Right kidney (tissue), 1 donor: ENCODE measurements around the gene EXOC3.

Source experiments
- DNase-seq: peaks from one replicate; pipeline ENCODE4 v3.0.0-alpha.2; 2016

The EXOC3 gene

GRCh38 chr5:457195-457961, 14.4 kb downstream of the EXOC3 start:
- DNase-seq: no peak

DNA sequence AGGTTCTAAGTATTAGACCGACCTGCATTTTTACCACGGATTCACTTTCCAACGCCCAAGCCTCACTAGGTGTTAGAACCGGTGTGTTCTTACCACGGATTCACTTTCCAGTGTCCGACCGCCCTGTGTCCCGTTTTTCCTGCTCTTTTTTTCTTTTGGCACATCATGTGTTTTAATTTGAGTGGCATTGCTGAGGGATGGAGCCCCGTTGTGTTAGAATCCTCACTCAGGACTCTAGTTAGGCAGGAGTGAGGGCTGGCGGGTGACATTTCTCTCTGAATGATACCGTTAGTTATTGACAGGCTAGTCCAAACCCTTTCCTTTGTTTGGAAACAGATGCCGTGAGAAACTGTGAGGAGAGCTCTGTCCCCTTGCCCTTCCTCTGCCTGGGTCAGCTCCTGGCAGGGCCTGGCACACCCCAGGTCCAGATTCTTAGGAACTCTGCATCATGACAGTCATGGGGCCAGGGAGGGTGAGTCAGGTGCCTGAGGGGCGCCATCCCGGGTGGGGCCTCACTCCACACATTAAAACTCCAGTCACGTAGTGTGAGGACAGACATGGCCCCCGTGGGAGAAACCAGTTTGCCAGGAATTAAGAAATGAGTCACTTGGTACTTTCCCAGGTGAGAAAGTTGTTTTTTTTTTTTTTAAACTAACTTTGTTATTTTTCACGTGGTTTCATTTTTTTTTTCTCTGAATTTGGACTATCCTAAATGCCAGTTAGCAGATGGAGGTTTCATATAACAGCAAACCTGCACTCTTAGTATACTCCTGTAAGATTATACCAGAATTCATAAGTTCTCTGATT, 15.8 kb downstream of the EXOC3 start:
- DNase-seq: no peak

DNA sequence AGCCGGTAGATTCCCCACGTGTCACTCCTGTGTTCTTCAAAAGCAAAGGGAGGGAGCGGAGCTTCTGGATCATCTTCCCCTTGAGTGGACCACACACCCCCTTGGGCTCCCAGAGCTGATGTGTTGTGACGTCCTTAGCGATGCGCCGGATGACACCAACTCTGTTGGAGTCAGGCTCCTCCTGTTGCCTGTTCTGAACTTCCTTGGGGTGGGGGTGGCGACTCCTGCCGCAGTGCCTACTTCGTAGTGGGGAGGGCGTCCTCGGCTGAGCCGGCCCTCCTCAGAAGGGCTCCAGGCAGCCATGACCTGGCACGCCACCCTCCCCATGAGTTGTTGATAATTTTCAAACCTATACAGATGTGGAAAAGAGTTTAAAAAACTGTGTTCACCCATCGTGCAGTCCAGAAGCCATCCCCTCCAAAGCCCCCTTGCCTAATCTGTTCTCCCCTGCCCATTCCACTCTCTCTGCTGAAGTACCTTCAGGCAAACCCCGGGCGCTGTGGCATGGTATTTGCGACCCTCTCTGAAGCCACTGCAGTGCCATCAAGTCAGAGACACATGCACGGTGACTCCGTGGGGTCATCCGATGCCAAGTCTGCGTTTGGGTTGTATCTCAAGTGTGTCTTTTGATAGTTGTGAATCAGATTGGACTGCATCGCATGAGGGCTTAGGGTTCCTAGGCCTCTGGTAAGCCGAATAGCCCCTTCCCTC, 16.7 kb downstream of the EXOC3 start:
- no peak for DNase-seq

- DNase-seq: no peak
Observed at GRCh38 chr5:460273-460625, 17.3 kb downstream of the EXOC3 start.

- no peak for DNase-seq
Observed at GRCh38 chr5:462051-462481, 19.1 kb downstream of the EXOC3 start.

GRCh38 chr5:463301-463700, 20.3 kb downstream of the EXOC3 start:
- no peak for DNase-seq

- no peak for DNase-seq
Observed at GRCh38 chr5:463952-464351, 21.0 kb downstream of the EXOC3 start.

- DNase-seq: no peak
Observed at GRCh38 chr5:464446-464842, 21.5 kb downstream of the EXOC3 start.

GRCh38 chr5:464843-465590, 22.0 kb downstream of the EXOC3 start:
- no peak for DNase-seq

DNA sequence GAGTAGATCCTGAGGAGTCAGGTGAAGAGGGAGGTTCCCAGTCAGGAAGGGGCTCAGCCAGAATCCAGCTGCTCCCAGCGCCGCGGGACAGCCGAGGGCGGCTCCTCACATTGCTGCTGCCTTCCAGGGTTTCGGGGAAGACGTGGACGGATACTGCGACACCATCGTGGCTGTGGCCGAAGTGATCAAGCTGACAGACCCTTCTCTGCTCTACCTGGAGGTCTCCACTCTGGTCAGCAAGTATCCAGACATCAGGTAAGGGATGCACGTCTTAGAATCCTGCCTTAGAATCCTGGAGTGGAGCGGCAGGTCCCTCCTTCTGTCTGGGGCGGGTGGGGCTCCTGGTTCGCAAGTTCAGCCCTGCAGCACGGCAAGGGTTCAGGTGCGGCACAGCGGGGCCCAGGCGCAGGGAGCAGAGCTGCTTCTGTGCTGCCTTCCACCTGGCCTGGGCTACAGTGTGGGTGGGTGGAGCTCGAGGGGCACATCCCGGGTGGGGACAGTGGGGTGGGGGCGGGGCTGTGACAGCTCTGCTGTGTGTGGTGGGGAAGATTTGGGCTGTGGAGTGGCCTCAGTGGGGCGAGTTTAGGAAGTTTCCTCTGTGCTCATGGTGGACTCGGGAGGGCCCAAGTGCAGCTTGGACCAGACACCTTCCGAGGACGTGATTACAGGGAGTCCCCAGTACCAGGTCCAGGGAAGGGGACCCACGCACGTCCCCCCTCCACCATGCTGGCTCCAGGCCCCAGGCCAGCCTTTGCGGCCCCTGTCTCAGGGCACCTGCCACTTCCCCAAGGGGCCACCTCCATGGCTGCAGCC, 22.8 kb downstream of the EXOC3 start:
- DNase-seq: no peak

GRCh38 chr5:466661-467310, 23.8 kb downstream of the EXOC3 start:
- no peak for DNase-seq

DNA sequence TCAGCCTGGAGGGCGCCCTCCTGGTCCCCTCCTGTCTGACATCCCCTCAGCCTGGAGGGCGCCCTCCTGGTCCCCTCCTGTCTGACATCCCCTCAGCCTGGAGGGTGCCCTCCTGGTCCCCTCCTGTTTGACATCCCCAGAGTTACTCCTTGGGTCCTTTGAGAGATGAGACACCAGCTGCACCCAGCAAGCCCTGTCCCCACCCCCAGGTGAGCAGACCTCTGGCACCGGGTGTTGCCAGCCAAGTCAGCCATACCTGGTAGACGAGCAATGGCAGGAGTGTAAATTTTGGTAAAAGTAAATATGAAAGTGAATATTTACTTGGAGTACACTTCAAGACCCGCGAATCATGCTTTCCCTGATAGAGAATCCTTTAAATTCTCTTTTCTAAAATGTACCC, 25.4 kb downstream of the EXOC3 start:
- DNase-seq: no peak

DNA sequence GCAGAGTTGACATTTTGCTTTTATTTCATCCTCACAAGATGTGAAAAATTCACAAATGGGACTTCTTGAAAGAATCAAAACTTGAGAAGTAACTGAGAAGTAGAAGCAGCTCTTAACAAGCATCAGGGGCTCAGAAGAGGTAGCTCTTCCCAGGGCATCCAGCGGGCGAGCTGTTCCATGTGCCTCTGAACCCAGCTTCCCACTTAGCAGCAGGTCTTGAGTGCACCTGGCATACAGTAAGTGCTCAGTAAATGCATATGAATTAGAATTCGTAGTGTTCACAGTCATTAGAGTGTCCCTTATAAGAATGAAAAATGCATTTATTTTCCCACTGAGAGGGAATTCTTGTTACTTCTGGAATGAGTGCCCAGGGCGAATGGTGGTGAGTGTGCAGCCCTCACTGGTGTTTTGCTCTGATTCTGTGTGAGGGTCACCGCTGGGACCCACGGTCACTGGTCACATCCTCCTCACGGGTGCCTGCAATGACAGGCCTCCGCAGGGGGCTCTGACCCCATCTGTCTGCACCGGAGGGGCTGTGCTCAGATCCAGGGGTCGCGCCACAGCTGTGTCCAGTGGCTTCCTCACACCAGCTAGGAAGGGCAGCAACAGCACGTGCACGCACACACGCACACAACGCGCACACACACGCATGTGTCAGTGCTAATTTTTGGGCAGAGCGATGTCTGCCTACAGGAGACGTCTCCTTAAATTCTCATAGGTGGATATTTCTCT, 26.9 kb downstream of the EXOC3 start:
- DNase-seq: no peak

DNA sequence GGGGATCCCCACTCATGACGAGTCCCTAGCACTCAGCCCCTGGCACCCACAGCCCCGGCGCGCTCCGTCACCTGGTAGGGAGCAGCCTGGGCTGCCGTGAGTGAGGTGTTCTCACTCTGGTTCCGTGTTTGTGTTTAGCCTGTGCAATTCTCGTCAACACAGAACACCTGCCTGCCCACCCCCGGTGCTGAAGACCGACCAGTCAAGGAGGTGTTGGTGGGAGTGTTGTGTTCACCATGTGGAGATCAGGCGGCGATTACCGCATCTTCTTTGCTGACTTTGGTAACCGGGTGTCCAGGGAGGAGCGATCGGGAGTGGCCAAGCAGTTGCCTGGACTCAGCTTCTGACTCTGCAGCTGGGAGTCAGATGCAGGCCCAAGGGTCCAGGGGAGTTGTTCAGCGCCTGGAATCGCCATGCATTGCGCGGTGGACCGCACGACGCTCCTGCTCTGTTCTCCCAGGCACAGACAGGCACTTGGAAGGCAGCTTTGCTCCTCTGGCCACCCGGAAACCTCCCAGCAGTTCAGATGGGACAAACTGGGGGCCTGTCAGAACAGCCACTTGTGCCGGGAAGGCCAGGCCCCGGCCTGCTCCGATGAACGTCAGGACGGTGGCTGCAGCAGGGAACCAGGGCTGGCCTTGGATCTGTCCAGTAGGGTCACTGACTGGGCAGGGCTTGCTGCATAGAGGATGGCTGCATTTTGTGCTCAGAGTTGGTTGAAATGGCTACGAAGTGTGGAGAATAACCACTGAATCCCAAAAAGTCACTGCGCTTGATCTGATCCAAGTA, 28.2 kb downstream of the EXOC3 start:
- no peak for DNase-seq

DNA sequence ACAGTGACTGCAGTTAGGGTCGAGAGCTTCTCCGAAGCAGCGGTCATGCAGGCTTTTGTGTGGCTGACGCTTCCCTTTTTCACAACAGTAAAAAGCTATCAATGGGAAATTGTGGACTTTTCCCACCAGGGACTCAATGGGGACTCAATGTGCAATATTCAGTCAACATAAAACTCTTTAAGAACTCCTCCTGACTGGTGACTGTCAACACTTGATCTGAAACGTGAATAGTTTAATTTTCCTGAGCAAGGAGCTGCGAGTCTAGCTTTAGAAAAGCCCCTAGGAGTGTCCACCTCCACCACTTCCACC, 28.7 kb downstream of the EXOC3 start:
- no peak for DNase-seq

- no peak for DNase-seq
Observed at GRCh38 chr5:472076-472655, 29.2 kb downstream of the EXOC3 start.

DNA sequence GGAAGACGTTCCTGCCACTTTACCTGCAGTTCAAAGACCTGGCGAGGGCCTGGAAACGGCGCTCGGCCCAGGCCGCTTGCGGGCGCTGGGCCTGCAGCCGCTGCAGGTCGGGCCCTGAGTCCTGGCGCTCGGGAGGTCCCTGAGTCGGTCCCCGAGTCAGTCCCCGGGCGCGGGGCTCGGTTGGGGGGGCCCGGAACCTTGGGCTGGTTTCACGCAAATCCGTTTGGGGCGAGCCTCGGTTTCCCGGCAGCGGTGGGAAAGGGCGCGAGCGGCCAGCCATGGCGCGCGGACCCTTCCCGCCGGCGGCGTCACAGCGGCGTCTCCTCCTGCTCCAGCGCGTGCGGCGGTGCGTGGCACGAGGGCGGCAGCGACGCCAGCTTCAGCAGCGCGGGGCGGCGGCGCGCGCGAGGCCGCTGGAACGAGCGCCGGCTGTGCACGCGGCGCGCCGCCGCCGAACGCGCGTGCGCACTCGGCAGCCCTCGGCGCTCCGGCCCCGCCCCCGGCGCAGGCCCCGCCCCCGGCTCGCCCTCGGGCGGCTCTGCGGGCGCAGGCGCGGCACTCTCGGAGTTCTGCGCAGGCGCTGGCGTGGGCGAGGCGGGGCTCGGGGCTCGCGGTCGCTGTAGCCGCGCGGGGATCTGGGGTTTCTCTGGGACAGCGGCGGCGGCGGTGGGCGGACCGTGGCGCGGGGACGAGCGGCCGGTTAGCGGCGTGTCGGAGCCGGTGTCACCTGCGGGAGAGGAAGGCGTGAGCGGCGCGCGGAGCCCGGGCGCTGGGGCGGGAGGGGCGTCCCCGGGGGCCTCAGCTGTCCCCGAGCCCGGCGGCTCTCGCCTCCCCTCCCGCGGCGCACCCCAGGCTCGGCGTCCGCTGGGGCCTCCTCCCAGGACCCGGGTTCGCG, 29.9 kb downstream of the EXOC3 start:
- DNase-seq: peak; percentile 87

- DNase-seq: peak; percentile 84
Observed at GRCh38 chr5:473551-474192, 30.7 kb downstream of the EXOC3 start.
